ENCODE measurements around the gene VCAN.

The VCAN gene

GRCh38 chr5:83498585-83498984 lies 27.0 kb downstream of the VCAN start:
- no peak for DNase-seq

GRCh38 chr5:83503662-83504061 lies 32.1 kb downstream of the VCAN start:
- DNase-seq = no peak

GRCh38 chr5:83507431-83507830 lies 35.9 kb downstream of the VCAN start:
- no peak for DNase-seq

GRCh38 chr5:83509540-83509939 lies 38.0 kb downstream of the VCAN start:
- no peak for DNase-seq

- no peak for DNase-seq
Observed at GRCh38 chr5:83510260-83510659, 38.7 kb downstream of the VCAN start.

- no peak for DNase-seq
Observed at GRCh38 chr5:83512061-83512745, 40.7 kb downstream of the VCAN start.

- no peak for DNase-seq
Observed at GRCh38 chr5:83513081-83513480, 41.5 kb downstream of the VCAN start.

- DNase-seq = no peak
Observed at GRCh38 chr5:83513491-83513890, 41.9 kb downstream of the VCAN start.

- no peak for DNase-seq
Observed at GRCh38 chr5:83516377-83516776, 44.8 kb downstream of the VCAN start.

GRCh38 chr5:83517072-83517687 lies 45.6 kb downstream of the VCAN start:
- DNase-seq = no peak

- DNase-seq = no peak
Observed at GRCh38 chr5:83517688-83518085, 46.1 kb downstream of the VCAN start.

- no peak for DNase-seq
Observed at GRCh38 chr5:83518319-83519061, 46.9 kb downstream of the VCAN start.

GRCh38 chr5:83522446-83522845 lies 50.9 kb downstream of the VCAN start:
- DNase-seq = no peak

GRCh38 chr5:83523929-83524328 lies 52.4 kb downstream of the VCAN start:
- DNase-seq = no peak

GRCh38 chr5:83524345-83524744 lies 52.8 kb downstream of the VCAN start:
- DNase-seq = no peak

- DNase-seq = no peak
Observed at GRCh38 chr5:83524991-83525390, 53.4 kb downstream of the VCAN start.

GRCh38 chr5:83526289-83526688 lies 54.7 kb downstream of the VCAN start:
- no peak for DNase-seq

GRCh38 chr5:83527221-83527620 lies 55.7 kb downstream of the VCAN start:
- DNase-seq = no peak

GRCh38 chr5:83527722-83528438 lies 56.3 kb downstream of the VCAN start:
- DNase-seq = no peak

GRCh38 chr5:83528439-83528769 lies 56.9 kb downstream of the VCAN start:
- DNase-seq = no peak

GRCh38 chr5:83530193-83530592 lies 58.6 kb downstream of the VCAN start:
- no peak for DNase-seq

- DNase-seq = no peak
Observed at GRCh38 chr5:83531661-83532060, 60.1 kb downstream of the VCAN start.

- no peak for DNase-seq
Observed at GRCh38 chr5:83538786-83539462, 67.4 kb downstream of the VCAN start.

All from CD4-positive, alpha-beta T cell treated with Interferon gamma for 1 hour (primary cell).